Dermis microvascular lymphatic vessel endothelial cell (primary cell): ENCODE results near the gene ZFP91. TPM values are rescaled to one million over a fixed set of nuclear protein-coding genes. Genes with fewer than 3 reads are reported as not detected.

ENCODE experiments used
- DNase-seq, 2 donors: peaks; one replicate each; pipeline versions ENCODE4 v3.0.0 to v3.0.0-alpha.2; 2010; ENCODE audit warnings: low read depth in 2 of 2
- total RNA-seq: library from RNA; depleted of rRNA; stranded (reverse); fragments of >200 nt; gene quantifications from 2 replicates; pipeline ENCODE4 v1.2.1, GENCODE V29; 2014

The ZFP91 gene
- total RNA-seq, 1 donor from 2014 or later = 35.2 TPM

DNA sequence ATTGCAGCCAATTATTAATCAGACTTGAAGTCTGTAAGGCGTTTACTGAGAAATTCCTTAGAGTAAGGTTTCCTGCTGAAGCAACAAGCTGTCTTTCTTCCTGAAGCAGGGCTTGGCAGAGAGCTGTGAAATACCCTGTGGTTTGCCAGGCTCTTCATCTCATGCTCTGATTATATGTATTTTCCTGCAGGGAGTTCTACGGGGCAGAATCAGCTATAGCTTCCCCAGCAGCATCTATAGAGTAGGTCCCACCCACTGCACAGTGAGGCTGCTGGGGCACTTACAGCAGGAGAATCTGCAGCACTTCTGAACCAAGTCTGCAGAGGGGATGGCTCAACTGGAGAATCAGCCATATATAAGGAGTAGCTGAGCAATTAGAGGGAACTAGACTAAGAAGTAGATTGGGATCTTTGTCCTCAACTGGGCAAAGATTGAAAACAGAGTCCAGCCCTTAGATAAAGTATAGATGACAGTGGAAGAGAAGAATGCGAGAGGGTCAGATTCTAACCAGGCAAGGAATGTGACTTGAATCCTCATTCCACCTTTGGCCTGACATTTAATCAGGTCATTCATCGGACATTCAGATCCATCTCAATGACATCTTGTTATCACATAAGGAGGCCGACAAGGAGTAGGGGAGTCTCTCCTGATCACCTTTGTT is 81.2 kb downstream of the ZFP91 start:
- DNase-seq = no peak

Other genes with a start within 250 kb of the ZFP91 start
- gene OR5B17, start 220.0 kb upstream of the ZFP91 start, total RNA-seq = not detected in 2 replicates
- gene OR5B3, start 172.2 kb upstream of the ZFP91 start, total RNA-seq = not detected in 2 replicates
- not detected in 2 replicates for gene OR5B2, start 150.9 kb upstream of the ZFP91 start, total RNA-seq
- not detected in 2 replicates for gene OR5B12, start 136.8 kb upstream of the ZFP91 start, total RNA-seq
- gene OR5B21, start 71.0 kb upstream of the ZFP91 start, total RNA-seq = not detected in 2 replicates
- gene LPXN, start 3.2 kb upstream of the ZFP91 start, total RNA-seq = 2.0 and 2.4 TPM in 2 replicates
- 1.2 and 1.3 TPM in 2 replicates for gene CNTF, start 43.6 kb downstream of the ZFP91 start, total RNA-seq
- gene GLYAT, start 152.9 kb downstream of the ZFP91 start, total RNA-seq = not detected in 2 replicates